Rectal smooth muscle tissue (tissue), 1 donor: ENCODE data around the gene GALNT14.
"Not testable (repeated sequence)": the region's sequence is repeated elsewhere in the genome, so short reads cannot be mapped to it uniquely, and the experiment has no call there.

Source experiments
- H3K27ac ChIP-seq: one replicate; pipeline ENCODE4 v1.7.0; 2013; ENCODE audit warnings: low read depth, low read length, inconsistent platforms
- H3K27me3 ChIP-seq: one replicate; pipeline ENCODE4 v1.7.0; 2013; ENCODE audit warnings: low read length; ENCODE audit not compliant: control insufficient read depth, insufficient read depth
- H3K36me3 ChIP-seq: one replicate; pipeline ENCODE4 v1.7.0; 2013; ENCODE audit warnings: low read length; ENCODE audit not compliant: control insufficient read depth, insufficient read depth
- H3K4me1 ChIP-seq: one replicate; pipeline ENCODE4 v1.7.0; 2013; ENCODE audit warnings: low read length; ENCODE audit not compliant: control insufficient read depth, insufficient read depth
- H3K4me3 ChIP-seq: one replicate; pipeline ENCODE4 v1.7.0; 2013; ENCODE audit warnings: low read length
- H3K9ac ChIP-seq: one replicate; pipeline ENCODE4 v1.7.0; 2013; ENCODE audit warnings: low read length

Gene GALNT14, protein sequence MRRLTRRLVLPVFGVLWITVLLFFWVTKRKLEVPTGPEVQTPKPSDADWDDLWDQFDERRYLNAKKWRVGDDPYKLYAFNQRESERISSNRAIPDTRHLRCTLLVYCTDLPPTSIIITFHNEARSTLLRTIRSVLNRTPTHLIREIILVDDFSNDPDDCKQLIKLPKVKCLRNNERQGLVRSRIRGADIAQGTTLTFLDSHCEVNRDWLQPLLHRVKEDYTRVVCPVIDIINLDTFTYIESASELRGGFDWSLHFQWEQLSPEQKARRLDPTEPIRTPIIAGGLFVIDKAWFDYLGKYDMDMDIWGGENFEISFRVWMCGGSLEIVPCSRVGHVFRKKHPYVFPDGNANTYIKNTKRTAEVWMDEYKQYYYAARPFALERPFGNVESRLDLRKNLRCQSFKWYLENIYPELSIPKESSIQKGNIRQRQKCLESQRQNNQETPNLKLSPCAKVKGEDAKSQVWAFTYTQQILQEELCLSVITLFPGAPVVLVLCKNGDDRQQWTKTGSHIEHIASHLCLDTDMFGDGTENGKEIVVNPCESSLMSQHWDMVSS

DNA sequence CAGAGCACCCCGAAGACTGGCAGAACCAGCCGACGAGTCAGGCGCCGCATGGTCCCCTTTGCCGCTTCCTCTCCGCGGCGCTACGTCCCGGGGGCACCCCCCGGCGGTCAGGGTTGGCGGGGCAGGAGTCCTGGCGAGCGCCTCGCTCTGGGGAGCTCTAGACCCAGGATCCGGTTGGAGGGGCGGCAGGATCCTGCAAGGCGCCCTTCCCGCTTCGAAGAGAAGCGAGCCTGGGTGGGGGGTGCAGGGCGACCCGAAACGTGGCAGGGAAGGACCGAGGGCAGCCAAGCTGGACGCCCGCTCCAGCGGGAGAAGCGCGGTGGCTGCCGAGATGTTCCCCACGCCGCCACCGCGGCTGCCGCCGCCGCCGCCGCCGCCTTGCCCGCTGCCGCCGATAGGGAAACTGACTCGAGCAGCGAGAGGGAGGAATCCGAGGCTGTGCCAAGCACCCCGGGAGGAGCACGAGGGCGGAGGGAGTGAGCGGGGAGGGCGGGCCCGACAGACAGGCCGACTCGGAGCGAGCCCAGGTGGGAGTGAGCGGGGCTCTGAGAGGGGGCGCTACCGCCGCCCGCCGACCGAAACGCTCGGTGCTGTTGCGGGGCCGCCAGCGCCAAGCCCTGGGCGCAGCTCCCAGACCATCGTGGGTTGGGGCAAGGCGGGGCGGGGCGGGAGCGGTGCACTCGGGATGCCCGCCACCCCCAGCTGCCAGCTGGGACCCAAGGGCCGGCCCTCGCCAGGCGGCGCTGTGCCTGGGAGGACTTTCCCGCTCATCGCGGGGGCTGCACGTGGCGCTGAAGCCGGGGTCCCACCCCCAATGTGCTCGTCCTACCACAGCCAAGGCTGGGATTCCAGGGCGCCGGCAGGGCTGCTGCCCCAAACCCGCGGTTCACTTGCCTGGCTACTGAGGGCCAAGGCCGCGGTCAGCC, at the start of gene GALNT14:
Gene GALNT14, minus strand, starts transcription at position 404 of the 926 bp plus-strand sequence. Its CDS starts 354 bp downstream, at position 50.
- Histone ChIP-seq H3K27me3 (peaks cover 14% of the 10 kb centered on the region), H3K4me3 (peak within 1 kb of the TSS; percentile 61), H3K9ac (no peak within 1 kb of the TSS), H3K4me1 (no peaks in the 10 kb centered on the region), H3K27ac (no peak within 1 kb of the TSS), H3K36me3 (no peaks in the 10 kb centered on the region)

DNA sequence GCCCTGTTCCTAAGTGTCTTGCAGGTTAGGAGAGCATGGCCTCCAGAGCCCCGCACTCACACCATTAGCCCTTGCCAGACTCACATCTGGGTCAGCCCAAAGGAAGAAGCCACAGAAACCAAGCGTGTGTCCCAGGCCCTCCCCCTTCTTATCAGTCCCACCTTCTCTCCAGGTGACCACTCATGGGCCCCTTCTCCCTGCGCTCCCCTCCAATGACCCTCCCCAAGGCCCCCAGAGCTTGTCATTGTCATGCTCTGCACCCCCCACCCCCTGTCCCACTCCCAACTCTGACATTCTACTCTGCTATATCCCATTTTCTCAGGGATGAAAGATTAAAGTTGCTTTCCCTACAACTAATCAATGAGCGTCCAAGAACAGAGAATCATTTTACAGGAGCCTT, 48.9 kb upstream of the GALNT14 start:
- no peaks in the 10 kb centered on the region for H3K36me3 ChIP-seq
- no peak overlapping the region for H3K27ac ChIP-seq
- H3K4me3 ChIP-seq, result no peak overlapping the region
- no peak overlapping the region for H3K9ac ChIP-seq
- H3K27me3 ChIP-seq, result no peaks in the 10 kb centered on the region
- no peaks in the 10 kb centered on the region for H3K4me1 ChIP-seq

DNA sequence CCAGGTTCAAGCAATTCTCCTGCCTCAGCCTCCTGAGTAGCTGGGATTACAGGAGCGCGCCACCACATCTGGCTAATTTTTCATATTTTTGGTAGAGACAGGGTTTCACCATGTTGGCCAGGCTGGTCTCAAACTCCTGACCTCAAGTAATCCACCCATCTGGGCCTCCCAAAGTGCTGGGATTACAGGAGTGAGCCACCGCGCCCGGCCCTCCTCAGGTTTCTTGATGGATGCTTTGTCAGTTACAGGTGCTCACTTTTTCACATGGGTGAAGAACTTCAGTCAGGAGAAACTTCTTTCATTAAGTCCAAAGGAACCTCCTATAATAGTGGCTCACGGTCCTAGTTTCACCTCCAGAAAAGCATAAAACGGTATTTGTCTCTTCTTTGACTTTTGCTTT, 45.7 kb upstream of the GALNT14 start:
- not testable (repeated sequence) for H3K4me1 ChIP-seq, H3K36me3 ChIP-seq, H3K9ac ChIP-seq, H3K27ac ChIP-seq, H3K4me3 ChIP-seq, H3K27me3 ChIP-seq

DNA sequence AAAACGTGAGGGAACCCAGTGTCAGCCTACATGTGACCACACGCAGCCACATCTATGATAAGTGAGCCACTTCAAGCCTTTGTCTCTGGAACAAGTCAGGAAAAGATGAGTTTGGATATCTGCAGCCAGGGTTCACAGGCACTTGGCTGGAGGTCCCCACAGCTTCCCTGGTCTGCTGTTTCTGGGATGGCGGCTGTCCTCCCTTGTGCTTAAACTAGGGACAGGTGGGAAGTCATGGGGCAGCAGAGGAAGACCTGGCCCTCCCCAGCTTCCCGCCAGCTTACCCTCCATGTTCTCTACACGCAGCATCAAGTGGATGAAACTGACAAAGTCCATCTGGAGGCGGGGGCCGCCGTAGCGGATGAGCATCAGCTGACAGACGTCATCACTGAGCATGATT, 38.5 kb upstream of the GALNT14 start:
- Histone ChIP-seq H3K27me3 (no peaks in the 10 kb centered on the region), H3K36me3 (no peaks in the 10 kb centered on the region), H3K9ac (no peak overlapping the region), H3K4me1 (no peaks in the 10 kb centered on the region), H3K27ac (no peak overlapping the region), H3K4me3 (no peak overlapping the region)

DNA sequence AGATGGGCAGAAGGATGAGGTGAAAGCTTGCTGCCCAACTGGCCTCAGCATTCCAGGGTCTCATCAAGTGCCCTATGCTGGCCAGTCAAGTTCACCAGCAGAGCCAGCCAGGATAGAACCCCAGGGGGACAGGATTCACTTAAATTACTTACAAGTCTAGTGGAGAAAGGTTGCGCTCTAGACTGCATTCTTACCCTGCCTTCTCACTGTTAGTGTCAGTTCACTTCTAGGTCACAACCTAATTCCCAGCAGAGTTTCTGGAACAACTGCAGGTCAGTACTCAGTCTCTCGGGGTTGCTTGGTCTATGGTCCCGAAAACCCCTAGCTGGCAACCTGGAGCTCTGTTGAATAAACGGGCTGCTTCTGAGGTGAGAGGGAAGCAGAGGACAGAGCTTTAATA, 32.9 kb upstream of the GALNT14 start:
- Histone ChIP-seq H3K36me3 (no peaks in the 10 kb centered on the region), H3K9ac (no peak overlapping the region), H3K4me1 (no peaks in the 10 kb centered on the region), H3K4me3 (no peak overlapping the region), H3K27ac (no peak overlapping the region), H3K27me3 (no peaks in the 10 kb centered on the region)

DNA sequence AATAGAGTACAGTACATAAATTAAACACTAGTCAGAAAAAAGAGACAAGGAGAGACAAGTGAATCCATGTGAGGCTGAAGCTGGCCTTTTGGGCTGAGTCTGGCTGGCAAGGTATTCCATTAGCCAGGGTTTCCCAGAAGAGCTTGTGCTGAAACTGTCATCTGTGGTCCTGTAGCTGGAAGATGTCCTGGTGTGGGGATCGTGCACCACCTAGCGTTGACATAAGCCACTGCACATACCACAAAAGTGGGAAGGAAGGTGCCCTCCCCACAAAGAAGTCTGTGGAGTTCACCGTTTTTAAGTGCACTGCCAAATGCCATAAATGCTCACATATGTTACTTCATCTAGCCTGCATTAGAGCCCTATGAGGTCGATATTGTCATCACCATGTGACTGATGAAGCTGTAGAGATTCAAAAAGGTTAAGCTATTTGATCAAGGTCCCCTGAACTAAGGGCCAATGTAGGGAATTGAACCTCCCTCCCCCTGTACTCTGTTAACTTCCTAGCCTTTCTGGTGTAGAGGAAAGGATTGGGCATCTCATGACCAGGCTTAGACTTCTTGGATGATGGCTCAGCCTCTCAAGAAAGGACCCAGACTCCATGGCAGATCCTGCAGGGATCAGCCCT, 31.9 kb upstream of the GALNT14 start:
- Histone ChIP-seq H3K9ac (no peak overlapping the region), H3K4me1 (no peaks in the 10 kb centered on the region), H3K27ac (no peak overlapping the region), H3K27me3 (no peaks in the 10 kb centered on the region), H3K4me3 (no peak overlapping the region), H3K36me3 (no peaks in the 10 kb centered on the region)

DNA sequence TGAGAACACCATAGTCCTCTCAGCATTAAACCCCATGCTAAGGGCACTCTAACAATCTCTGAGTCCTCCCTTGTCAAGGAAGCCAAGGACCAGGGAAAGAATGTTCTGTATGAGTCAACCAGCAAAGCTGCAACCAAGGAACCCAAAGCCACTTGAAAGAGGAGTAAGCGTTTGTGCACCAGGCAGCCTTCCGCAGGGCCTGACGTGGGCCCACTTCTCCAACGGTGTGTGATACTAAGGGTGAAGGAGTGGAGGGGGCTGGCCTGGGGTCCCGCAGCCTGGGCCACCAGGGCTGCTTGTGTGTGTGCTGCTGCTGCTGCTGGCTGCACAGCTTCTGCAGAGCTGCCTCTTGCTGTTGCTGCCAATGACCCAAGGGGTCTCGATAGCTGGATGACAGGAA, 30.1 kb upstream of the GALNT14 start:
- Histone ChIP-seq H3K36me3 (no peaks in the 10 kb centered on the region), H3K4me1 (no peaks in the 10 kb centered on the region), H3K27ac (no peak overlapping the region), H3K4me3 (no peak overlapping the region), H3K9ac (no peak overlapping the region), H3K27me3 (no peaks in the 10 kb centered on the region)

DNA sequence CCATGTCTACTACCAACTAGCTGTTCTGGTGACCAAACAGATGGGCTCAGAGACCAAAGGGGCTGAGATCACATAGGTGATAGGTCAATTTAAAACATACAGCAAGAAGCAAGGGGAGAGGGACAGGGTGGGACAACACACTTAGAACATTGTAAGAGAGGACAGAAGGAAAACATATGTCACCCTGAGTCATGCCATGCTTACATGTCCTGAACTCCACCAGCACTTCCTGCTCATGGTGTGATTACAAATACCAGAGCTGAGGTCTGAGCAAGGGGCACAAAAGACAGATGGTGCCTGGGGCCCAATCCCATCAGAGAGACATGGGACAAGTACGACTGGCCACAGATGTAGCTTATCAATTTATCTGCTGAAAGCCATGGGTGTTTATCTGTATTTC, 28.7 kb upstream of the GALNT14 start:
- H3K36me3 ChIP-seq, result no peaks in the 10 kb centered on the region
- H3K9ac ChIP-seq, result no peak overlapping the region
- H3K27ac ChIP-seq, result no peak overlapping the region
- no peaks in the 10 kb centered on the region for H3K27me3 ChIP-seq
- H3K4me1 ChIP-seq, result no peaks in the 10 kb centered on the region
- no peak overlapping the region for H3K4me3 ChIP-seq

DNA sequence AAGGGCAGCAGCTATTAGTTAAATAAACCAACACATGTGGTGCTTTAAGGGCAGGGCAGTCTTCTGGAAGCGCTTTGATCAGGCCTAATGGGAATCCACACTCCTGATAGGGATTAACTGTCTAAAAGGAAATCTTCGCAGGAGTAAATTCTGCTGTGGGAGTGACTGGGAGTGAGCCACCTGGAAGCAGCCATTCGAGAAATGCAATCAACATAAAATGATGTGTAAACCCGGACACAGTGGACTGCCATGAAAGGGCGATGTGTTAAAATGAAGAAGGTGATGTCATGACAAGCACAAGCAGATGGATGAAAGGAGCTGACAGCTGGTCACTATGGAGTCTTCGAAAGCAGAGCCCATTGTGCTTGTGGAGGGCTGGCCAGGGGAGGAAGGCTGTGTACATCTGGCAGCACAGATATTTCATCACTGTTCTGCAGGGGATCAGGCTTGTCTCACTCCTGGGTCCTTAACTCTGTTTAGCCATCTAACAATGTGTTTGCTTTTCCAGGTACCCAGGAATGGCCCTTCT, 24.8 kb upstream of the GALNT14 start:
- H3K4me1 ChIP-seq, result no peaks in the 10 kb centered on the region
- H3K27ac ChIP-seq, result no peak overlapping the region
- H3K27me3 ChIP-seq, result no peaks in the 10 kb centered on the region
- no peak overlapping the region for H3K9ac ChIP-seq
- H3K4me3 ChIP-seq, result no peak overlapping the region
- H3K36me3 ChIP-seq, result no peaks in the 10 kb centered on the region

DNA sequence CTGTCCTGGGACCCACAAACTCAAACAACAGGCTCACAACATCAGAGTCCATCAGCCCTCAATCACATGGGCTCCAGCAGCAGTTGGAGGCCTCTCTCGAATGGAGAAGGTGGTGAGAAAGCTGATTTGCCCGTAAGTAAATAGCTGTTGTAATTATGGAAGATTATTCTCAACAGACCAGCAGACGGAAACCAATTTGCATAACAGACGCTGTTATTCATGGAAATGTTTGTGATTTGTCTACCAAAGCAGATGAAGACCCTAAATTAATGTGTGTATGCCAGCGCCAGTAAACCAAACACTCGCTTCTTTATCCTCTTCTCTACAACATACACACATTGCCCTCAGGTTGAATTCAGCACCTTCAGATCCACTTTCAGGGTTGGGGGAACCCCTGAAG, 23.4 kb upstream of the GALNT14 start:
- Histone ChIP-seq H3K27me3 (no peaks in the 10 kb centered on the region), H3K36me3 (no peaks in the 10 kb centered on the region), H3K4me3 (no peak overlapping the region), H3K27ac (no peak overlapping the region), H3K9ac (no peak overlapping the region), H3K4me1 (no peaks in the 10 kb centered on the region)

DNA sequence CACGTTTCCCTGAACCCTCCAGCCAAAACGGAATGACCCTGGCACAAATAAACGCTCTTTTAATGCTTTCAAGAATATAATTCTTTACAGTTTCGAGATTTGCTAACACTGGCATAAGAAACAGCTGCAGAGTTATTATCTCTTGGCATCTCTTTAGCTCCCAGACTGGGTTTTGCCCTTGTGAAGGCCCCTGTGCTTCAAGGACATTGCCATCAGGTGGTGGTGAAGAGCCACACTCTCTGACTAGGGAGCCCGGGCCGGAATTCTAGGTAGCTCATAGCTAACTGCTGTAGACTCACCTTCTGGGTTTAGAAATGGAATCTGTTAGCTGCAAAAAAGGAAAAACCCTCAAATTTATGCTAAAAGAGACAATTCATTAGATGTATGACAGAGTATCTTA, 13.3 kb upstream of the GALNT14 start:
- no peak overlapping the region for H3K9ac ChIP-seq
- no peak overlapping the region for H3K4me3 ChIP-seq
- H3K27me3 ChIP-seq, result no peaks in the 10 kb centered on the region
- H3K36me3 ChIP-seq, result no peaks in the 10 kb centered on the region
- H3K27ac ChIP-seq, result no peak overlapping the region
- H3K4me1 ChIP-seq, result no peaks in the 10 kb centered on the region

DNA sequence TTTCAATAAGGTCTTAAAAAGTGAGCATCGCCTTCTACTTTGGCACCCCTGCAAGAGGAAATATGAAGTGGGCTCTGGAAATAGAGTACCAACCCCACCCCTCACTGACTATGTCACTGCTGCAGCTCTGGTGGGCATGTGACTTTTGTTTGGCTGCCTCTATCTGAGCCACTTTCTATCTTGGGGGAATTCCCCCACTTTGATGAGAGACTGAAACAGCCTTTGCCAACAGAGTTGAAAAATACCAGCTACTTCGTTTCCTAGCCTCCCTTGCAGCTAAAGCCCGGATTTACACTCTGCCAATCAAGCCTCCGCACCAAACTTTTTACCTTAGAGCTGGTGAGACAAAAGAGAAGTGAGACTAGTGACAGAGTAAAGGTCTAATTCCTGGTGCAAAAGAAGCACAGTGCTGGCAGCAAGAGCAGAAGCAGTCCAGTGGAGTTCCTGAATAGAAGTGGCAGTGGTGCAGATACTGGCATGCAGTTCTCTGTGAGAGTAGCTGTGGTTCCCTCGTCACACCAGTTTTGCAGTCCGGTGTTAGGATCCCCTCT, 12.0 kb upstream of the GALNT14 start:
- Histone ChIP-seq H3K4me1 (no peaks in the 10 kb centered on the region), H3K27ac (no peak overlapping the region), H3K36me3 (no peaks in the 10 kb centered on the region), H3K9ac (no peak overlapping the region), H3K4me3 (no peak overlapping the region), H3K27me3 (no peaks in the 10 kb centered on the region)
